GM12878 (cell line): Measurements from ENCODE around the gene CFAP65.

ENCODE experiments used
- CHD1 ChIP-seq: IDR thresholded peaks from 2 replicates; pipeline ENCODE4 v1.6.1; 2012; ENCODE audit warnings: low read depth, low read length, improper control_type of control experiment
- ESRRA ChIP-seq: IDR thresholded peaks from 2 replicates; pipeline ENCODE4 v1.6.1; 2012; ENCODE audit warnings: mild to moderate bottlenecking, low read length, improper control_type of control experiment
- FOS ChIP-seq: IDR thresholded peaks from 3 replicates; pipeline ENCODE4 v1.6.1; 2011; ENCODE audit warnings: borderline replicate concordance; ENCODE audit not compliant: insufficient read length; ENCODE audit errors: extremely low read depth
- TF ChIP-seq, protein P1 (sequence below): IDR thresholded peaks from 2 replicates; pipeline ENCODE4 v1.6.1; 2012; ENCODE audit warnings: improper control_type of control experiment, low read depth, low read length; ENCODE audit not compliant: insufficient replicate concordance
- TF ChIP-seq, protein P2 (sequence below): fragments of 150-350 bp; IDR thresholded peaks from 2 replicates; pipeline ENCODE4 v1.6.1; 2016; ENCODE audit warnings: low read depth, low read length

DNA sequence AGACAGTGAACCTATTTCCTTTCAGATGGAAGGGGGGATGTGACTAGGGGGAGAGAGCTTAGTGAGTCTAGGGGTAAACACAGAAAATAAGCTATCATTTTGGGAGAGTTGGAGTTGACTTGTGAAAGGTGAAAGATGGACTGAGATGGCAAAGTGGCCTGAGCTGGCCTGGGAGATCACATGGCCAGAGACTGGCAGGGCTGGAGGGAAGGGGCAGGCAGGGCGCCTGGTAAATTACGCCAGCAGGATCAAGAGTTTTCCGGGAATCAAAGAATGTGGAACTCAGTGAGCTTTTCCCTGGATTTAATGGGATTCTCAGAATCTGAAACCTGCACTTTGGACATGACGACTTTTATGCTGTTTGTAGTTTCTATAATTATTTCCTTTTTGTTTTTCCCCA is 841 bp upstream of the CFAP65 start:
- TF ChIP-seq, protein P1, sequence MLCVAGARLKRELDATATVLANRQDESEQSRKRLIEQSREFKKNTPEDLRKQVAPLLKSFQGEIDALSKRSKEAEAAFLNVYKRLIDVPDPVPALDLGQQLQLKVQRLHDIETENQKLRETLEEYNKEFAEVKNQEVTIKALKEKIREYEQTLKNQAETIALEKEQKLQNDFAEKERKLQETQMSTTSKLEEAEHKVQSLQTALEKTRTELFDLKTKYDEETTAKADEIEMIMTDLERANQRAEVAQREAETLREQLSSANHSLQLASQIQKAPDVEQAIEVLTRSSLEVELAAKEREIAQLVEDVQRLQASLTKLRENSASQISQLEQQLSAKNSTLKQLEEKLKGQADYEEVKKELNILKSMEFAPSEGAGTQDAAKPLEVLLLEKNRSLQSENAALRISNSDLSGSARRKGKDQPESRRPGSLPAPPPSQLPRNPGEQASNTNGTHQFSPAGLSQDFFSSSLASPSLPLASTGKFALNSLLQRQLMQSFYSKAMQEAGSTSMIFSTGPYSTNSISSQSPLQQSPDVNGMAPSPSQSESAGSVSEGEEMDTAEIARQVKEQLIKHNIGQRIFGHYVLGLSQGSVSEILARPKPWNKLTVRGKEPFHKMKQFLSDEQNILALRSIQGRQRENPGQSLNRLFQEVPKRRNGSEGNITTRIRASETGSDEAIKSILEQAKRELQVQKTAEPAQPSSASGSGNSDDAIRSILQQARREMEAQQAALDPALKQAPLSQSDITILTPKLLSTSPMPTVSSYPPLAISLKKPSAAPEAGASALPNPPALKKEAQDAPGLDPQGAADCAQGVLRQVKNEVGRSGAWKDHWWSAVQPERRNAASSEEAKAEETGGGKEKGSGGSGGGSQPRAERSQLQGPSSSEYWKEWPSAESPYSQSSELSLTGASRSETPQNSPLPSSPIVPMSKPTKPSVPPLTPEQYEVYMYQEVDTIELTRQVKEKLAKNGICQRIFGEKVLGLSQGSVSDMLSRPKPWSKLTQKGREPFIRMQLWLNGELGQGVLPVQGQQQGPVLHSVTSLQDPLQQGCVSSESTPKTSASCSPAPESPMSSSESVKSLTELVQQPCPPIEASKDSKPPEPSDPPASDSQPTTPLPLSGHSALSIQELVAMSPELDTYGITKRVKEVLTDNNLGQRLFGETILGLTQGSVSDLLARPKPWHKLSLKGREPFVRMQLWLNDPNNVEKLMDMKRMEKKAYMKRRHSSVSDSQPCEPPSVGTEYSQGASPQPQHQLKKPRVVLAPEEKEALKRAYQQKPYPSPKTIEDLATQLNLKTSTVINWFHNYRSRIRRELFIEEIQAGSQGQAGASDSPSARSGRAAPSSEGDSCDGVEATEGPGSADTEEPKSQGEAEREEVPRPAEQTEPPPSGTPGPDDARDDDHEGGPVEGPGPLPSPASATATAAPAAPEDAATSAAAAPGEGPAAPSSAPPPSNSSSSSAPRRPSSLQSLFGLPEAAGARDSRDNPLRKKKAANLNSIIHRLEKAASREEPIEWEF = no peak
- TF ChIP-seq FOS (no peak), CHD1 (no peak), ESRRA (no peak)
- TF ChIP-seq, protein P2, sequence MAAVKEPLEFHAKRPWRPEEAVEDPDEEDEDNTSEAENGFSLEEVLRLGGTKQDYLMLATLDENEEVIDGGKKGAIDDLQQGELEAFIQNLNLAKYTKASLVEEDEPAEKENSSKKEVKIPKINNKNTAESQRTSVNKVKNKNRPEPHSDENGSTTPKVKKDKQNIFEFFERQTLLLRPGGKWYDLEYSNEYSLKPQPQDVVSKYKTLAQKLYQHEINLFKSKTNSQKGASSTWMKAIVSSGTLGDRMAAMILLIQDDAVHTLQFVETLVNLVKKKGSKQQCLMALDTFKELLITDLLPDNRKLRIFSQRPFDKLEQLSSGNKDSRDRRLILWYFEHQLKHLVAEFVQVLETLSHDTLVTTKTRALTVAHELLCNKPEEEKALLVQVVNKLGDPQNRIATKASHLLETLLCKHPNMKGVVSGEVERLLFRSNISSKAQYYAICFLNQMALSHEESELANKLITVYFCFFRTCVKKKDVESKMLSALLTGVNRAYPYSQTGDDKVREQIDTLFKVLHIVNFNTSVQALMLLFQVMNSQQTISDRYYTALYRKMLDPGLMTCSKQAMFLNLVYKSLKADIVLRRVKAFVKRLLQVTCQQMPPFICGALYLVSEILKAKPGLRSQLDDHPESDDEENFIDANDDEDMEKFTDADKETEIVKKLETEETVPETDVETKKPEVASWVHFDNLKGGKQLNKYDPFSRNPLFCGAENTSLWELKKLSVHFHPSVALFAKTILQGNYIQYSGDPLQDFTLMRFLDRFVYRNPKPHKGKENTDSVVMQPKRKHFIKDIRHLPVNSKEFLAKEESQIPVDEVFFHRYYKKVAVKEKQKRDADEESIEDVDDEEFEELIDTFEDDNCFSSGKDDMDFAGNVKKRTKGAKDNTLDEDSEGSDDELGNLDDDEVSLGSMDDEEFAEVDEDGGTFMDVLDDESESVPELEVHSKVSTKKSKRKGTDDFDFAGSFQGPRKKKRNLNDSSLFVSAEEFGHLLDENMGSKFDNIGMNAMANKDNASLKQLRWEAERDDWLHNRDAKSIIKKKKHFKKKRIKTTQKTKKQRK = no peak
